SU-DHL-6 (cell line): ENCODE data around the gene SKI.

Experiments
- H2AFZ ChIP-seq: fragments of 200-600 bp; sonication (generic); 2 replicates; pipeline ENCODE4 v1.6.1; 2014; ENCODE audit warnings: low read depth, mild to moderate bottlenecking, moderate library complexity, mixed read lengths, antibody characterized with exemption, low read length; ENCODE audit not compliant: severe bottlenecking
- H3F3A ChIP-seq: fragments of 200-600 bp; shearing (Covaris generic); 2 replicates; pipeline ENCODE4 v1.6.0; 2016; ENCODE audit warnings: antibody characterized with exemption, mild to moderate bottlenecking; ENCODE audit not compliant: insufficient read depth
- H3K27ac ChIP-seq: fragments of 200-600 bp; sonication (generic); 2 replicates; pipeline ENCODE4 v1.5.1; 2016; ENCODE audit warnings: low read depth, mild to moderate bottlenecking, low read length, moderate library complexity, mixed read lengths
- H3K27me3 ChIP-seq: fragments of 200-600 bp; sonication (generic), shearing (Covaris generic); 2 replicates; pipeline ENCODE4 v1.6.0; 2014; ENCODE audit warnings: mild to moderate bottlenecking, low read length
- H3K36me3 ChIP-seq: fragments of 200-600 bp; sonication (generic); 2 replicates; pipeline ENCODE4 v1.6.1; 2014; ENCODE audit warnings: mild to moderate bottlenecking, low read length, mixed read lengths
- H3K4me2 ChIP-seq: fragments of 300-600, 200-600 bp; shearing (Covaris generic), sonication (generic); 2 replicates; pipeline ENCODE4 v1.6.0; 2014; ENCODE audit warnings: low read length, low read depth, mild to moderate bottlenecking; ENCODE audit not compliant: poor library complexity, severe bottlenecking
- H3K4me3 ChIP-seq: fragments of 200-600 bp; sonication (generic); 2 replicates; pipeline ENCODE4 v1.5.1; 2014; ENCODE audit warnings: antibody characterized with exemption, low read length, mild to moderate bottlenecking, mixed read lengths; ENCODE audit not compliant: insufficient read depth, poor library complexity, severe bottlenecking
- H3K79me2 ChIP-seq: fragments of 200-600 bp; sonication (generic); 2 replicates; pipeline ENCODE4 v1.6.1; 2014; ENCODE audit warnings: mild to moderate bottlenecking, low read length, moderate library complexity; ENCODE audit not compliant: insufficient read depth
- H3K9ac ChIP-seq: fragments of 200-600 bp; sonication (generic); 2 replicates; pipeline ENCODE4 v1.7.0; 2014; ENCODE audit warnings: mild to moderate bottlenecking, low read length
- H3K9me2 ChIP-seq: fragments of 200-600 bp; sonication (generic); replicated peaks from 2 replicates; pipeline ENCODE4 v1.6.1; 2014; ENCODE audit warnings: low read length; ENCODE audit not compliant: insufficient read depth
- H3K9me3 ChIP-seq: fragments of 200-600 bp; sonication (generic); 2 replicates; pipeline ENCODE4 v1.6.1; 2014; ENCODE audit warnings: low read length, mixed read lengths; ENCODE audit not compliant: insufficient read depth
- H4K20me1 ChIP-seq: fragments of 200-600 bp; sonication (generic); 2 replicates; pipeline ENCODE4 v1.6.1; 2014; ENCODE audit warnings: low read depth, mild to moderate bottlenecking, antibody characterized with exemption, low read length, moderate library complexity, mixed read lengths
- CTCF ChIP-seq: fragments of 200-600 bp; sonication (generic); IDR thresholded peaks from one replicate; pipeline ENCODE4 v1.5.1; 2017; ENCODE audit warnings: antibody characterized with exemption, mild to moderate bottlenecking, low read length, moderate library complexity; ENCODE audit not compliant: insufficient read depth, poor library complexity, severe bottlenecking
- EZH2phosphoT487 ChIP-seq: fragments of 200-600 bp; sonication (generic), shearing (Covaris generic); conservative IDR thresholded peaks from 2 replicates; pipeline ENCODE4 v1.6.1; 2018; ENCODE audit warnings: mild to moderate bottlenecking, antibody characterized with exemption, low read length, moderate library complexity, mixed read lengths

Gene SKI

GRCh38 chr1:2202843-2203601, 25.1 kb upstream of the SKI start:
- no peaks in the 10 kb centered on the region for H3K9me3 ChIP-seq
- H3F3A ChIP-seq, result no peaks in the 10 kb centered on the region
- H4K20me1 ChIP-seq, result no peaks in the 10 kb centered on the region
- H3K79me2 ChIP-seq, result no peaks in the 10 kb centered on the region
- no peak overlapping the region for H3K4me2 ChIP-seq
- TF ChIP-seq CTCF, result no peak
- no peaks in the 10 kb centered on the region for H3K9me2 ChIP-seq
- no peaks in the 10 kb centered on the region for H3K36me3 ChIP-seq
- H3K27me3 ChIP-seq, result no peaks in the 10 kb centered on the region
- H3K4me3 ChIP-seq, result no peak overlapping the region
- H2AFZ ChIP-seq, result no peak overlapping the region
- H3K27ac ChIP-seq, result no peak overlapping the region
- H3K9ac ChIP-seq, result no peak overlapping the region

GRCh38 chr1:2203671-2204414, 24.3 kb upstream of the SKI start:
- Histone ChIP-seq H2AFZ (no peak overlapping the region), H3K27me3 (no peaks in the 10 kb centered on the region), H4K20me1 (no peaks in the 10 kb centered on the region), H3K27ac (no peak overlapping the region), H3F3A (no peaks in the 10 kb centered on the region), H3K9me3 (no peaks in the 10 kb centered on the region), H3K9ac (no peak overlapping the region), H3K4me3 (no peak overlapping the region), H3K4me2 (no peak overlapping the region), H3K9me2 (no peaks in the 10 kb centered on the region), H3K79me2 (no peaks in the 10 kb centered on the region), H3K36me3 (no peaks in the 10 kb centered on the region)
- TF ChIP-seq CTCF, result no peak
- no peak for TF ChIP-seq EZH2phosphoT487

DNA sequence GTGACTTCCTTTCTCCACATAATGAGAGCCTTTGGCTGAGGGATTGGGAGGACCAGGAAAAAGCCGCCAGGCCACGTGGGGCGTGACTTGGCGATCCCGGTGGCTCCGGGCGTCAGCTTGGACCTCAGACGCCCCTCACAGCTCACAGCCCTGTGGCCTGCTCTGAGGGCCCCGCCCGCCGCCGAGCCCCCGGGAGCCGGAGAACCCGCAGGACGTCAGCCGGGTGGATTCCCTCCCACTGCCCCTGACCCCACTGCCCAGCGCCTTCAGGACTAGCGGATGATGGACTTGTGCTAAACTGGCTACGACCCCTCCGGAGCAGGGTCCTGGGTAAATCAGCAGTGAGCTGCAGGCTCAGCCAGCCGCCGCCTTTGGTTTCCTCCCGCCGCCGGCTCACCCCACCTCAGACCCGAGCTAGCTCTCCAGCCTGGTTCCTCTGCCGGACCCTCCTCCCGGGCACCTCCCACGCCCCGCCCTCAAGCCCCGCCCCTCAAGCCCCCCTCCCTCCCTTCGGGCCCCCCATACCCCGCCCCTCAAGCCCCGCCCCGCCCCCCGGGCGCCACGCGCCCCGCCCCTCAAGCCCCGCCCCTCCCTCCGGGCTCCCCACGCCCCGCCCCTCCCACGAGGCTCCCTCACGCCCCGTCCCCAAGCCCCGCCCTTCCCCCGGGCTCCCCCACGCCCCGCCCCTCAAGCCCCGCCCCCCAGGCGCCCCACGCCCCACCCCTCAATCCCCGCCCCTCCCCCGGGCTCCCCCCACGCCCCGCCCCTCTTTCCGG, 23.5 kb upstream of the SKI start:
- Histone ChIP-seq H4K20me1 (no peaks in the 10 kb centered on the region), H3K36me3 (no peaks in the 10 kb centered on the region), H3K4me3 (no peak overlapping the region), H3K27me3 (no peaks in the 10 kb centered on the region), H3K9me3 (no peaks in the 10 kb centered on the region), H3K9ac (no peak overlapping the region), H3K79me2 (no peaks in the 10 kb centered on the region), H3F3A (no peaks in the 10 kb centered on the region), H3K4me2 (no peak overlapping the region), H3K27ac (no peak overlapping the region), H2AFZ (no peak overlapping the region), H3K9me2 (no peaks in the 10 kb centered on the region)
- TF ChIP-seq EZH2phosphoT487 (no peak), CTCF (no peak)
